GM19324 (cell line): ENCODE data around the gene GAS7.
"Not testable (repeated sequence)": the region's sequence is repeated elsewhere in the genome, so short reads cannot be mapped to it uniquely, and the experiment has no call there.

Source experiments
- ATAC-seq: cut with Tn5 transposase; IDR thresholded peaks from one replicate; pipeline ENCODE4 v1.9.1; 2021; ENCODE audit warnings: mild to moderate bottlenecking, moderate library complexity; ENCODE audit not compliant: unreplicated experiment, low FRiP score

The GAS7 gene

DNA sequence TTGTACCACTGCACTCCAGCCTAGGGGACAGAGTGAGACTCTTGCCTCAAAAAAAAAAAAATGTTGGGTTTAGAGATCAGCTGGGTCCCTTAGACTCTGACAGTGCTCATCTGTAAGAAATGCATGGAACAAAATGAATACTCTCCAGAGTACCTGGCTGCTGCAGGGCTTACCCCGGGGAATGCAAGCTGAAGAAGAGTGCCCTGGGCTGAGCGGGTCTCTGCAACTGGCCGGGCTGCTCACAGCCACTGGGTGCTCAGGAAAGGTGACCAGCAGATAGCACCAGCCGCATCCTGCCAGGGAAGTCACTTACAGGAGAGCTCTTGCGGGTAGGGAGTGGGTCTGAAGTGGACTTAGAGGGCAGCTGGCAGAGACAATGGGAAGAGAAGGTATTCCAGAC, 82.1 kb downstream of the GAS7 start:
- no peak for ATAC-seq

- ATAC-seq: no peak
These were observed 82.9 kb downstream of the GAS7 start for GRCh38 chr17:10115536-10115932.

GRCh38 chr17:10114931-10115535, 83.4 kb downstream of the GAS7 start:
- ATAC-seq: no peak

GRCh38 chr17:10112962-10113361, 85.4 kb downstream of the GAS7 start:
- ATAC-seq: no peak

GRCh38 chr17:10111907-10112452, 86.4 kb downstream of the GAS7 start:
- no peak for ATAC-seq

DNA sequence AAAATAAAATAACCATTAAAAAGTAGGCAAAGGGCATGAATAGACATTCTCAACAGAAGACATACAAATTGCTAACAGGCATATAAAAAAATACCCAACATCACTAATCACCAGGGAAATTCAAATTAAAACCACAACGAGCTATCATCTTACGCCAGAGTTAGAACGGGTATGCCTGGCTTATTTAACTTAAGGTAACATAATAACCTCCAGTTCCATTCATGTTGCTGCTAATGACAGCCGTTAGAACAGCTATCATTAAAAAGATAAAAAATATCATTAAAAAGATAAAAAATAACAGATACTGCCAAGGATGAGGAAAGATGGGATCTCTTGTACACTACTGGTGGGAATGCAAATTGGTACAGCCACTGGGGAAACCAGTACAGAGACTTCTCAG, 89.3 kb downstream of the GAS7 start:
- ATAC-seq: no peak

- ATAC-seq: no peak
These were observed 90.9 kb downstream of the GAS7 start for GRCh38 chr17:10107316-10108165.

GRCh38 chr17:10106067-10106466, 92.3 kb downstream of the GAS7 start:
- ATAC-seq: no peak

- ATAC-seq: no peak
These were observed 92.8 kb downstream of the GAS7 start for GRCh38 chr17:10105513-10106001.

- no peak for ATAC-seq
These were observed 94.7 kb downstream of the GAS7 start for GRCh38 chr17:10103712-10104111.

GRCh38 chr17:10102817-10103216, 95.6 kb downstream of the GAS7 start:
- no peak for ATAC-seq

- ATAC-seq: no peak
These were observed 99.3 kb downstream of the GAS7 start for GRCh38 chr17:10099051-10099571.

DNA sequence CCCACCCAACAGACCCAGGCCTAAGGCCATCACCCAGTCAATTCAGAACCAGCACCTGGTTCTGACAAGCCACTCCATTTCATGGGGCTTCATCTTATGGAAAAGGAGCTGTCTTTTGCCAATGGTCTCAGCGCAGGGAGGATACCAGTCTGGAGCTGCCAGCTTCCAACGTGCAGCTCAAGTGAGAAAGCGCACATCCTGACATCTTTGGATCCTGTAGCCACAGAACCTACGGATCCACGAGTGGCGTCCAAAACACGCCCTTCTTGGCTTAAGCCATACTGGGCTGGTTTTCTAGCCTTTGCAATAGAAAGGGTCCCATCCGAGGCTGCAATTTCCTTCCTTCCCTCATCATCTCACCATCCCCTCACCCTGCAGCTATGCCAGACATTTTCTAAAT, 101.8 kb downstream of the GAS7 start:
- no peak for ATAC-seq

DNA sequence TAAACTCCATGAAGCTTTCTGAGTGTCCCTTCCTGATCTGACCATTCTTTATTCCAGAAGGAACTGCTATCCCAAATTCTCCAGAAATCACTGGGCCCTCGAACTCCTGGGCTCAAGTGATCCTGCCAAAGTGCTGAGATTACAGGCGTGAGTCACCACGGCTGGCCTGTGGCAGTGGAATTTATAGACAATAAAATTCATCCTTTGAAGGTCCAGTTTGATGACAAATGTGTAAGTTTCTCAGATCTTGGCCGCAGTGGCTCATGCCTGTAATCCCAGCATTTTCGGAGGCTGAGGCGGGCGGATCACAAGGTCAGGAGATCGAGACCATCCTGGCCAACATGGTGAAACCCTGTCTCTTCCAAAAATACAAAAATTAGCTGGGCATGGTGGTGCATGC, 103.1 kb downstream of the GAS7 start:
- not testable (repeated sequence) for ATAC-seq

DNA sequence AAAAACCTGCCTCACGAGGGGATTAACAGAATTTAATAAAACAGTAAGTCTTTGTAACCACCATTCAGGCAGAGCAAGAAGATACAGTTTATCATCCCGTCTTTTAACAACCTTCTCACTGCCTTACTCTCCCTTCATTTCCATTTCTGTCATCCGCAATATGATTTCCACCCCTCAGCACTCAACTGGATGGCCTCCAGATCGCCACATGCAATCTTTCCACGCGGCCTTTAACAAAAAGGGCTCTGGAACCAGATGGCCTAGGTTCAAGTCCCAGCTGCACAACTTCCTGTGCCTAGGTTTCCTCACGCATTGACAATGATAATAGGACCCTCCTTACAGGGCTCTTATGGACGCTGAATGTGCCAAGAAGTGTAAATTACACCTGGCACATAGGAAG, 103.6 kb downstream of the GAS7 start:
- no peak for ATAC-seq

GRCh38 chr17:10092595-10092994, 105.8 kb downstream of the GAS7 start:
- no peak for ATAC-seq

- no peak for ATAC-seq
These were observed 107.4 kb downstream of the GAS7 start for GRCh38 chr17:10091046-10091445.

- ATAC-seq: no peak
These were observed 109.1 kb downstream of the GAS7 start for GRCh38 chr17:10089196-10089804.

GRCh38 chr17:10088444-10088843, 110.0 kb downstream of the GAS7 start:
- ATAC-seq: no peak

GRCh38 chr17:10087355-10087754, 111.1 kb downstream of the GAS7 start:
- no peak for ATAC-seq

- ATAC-seq: no peak
These were observed 114.5 kb downstream of the GAS7 start for GRCh38 chr17:10083864-10084263.
